Astrocyte of the spinal cord (primary cell): ENCODE results near the gene GPR39.

Experiments used
- DNase-seq: peaks from one replicate; pipeline ENCODE4 v3.0.0; 2011; ENCODE audit warnings: low read depth, low spot score
- H3K4me3 ChIP-seq: 2 replicates; pipeline ENCODE4 v1.5.1; 2011; ENCODE audit warnings: low read depth, mild to moderate bottlenecking, low read length, moderate library complexity
- in situ Hi-C: cut with HindIII; loops from 2 replicates; pipeline ENCODE4 v1.10.0; 2017; ENCODE audit warnings: low sequenced_read_pairs
- TF ChIP-seq, protein P1 (sequence below): IDR thresholded peaks from 2 replicates; pipeline ENCODE4 v1.5.1; 2012; ENCODE audit warnings: low read depth, mild to moderate bottlenecking, low read length, inconsistent platforms

The GPR39 gene

DNA sequence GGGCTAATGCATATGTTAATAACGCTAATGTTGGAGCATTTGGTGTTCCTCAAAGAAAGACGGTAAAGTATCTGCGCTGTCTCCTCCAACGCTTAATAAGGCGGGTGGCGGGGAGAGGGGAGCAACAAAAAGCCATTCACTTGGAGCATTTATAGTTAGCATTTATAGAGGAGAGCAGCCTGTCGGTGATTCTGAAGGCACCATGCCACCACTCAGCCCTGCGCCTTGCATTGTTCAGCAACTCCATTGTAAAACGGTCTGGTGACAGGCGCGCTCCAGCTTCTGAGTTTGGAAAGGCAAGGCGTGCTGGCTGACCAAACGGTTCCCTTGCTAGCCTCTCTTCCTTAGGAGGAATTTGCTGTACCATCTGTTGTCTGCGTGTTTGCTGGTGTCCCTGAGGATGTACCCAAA is 169.5 kb downstream of the GPR39 start:
- H3K4me3 ChIP-seq, result no peak overlapping the region
- in situ Hi-C loops, result no loop called here
- no peak for DNase-seq
- TF ChIP-seq, protein P1, sequence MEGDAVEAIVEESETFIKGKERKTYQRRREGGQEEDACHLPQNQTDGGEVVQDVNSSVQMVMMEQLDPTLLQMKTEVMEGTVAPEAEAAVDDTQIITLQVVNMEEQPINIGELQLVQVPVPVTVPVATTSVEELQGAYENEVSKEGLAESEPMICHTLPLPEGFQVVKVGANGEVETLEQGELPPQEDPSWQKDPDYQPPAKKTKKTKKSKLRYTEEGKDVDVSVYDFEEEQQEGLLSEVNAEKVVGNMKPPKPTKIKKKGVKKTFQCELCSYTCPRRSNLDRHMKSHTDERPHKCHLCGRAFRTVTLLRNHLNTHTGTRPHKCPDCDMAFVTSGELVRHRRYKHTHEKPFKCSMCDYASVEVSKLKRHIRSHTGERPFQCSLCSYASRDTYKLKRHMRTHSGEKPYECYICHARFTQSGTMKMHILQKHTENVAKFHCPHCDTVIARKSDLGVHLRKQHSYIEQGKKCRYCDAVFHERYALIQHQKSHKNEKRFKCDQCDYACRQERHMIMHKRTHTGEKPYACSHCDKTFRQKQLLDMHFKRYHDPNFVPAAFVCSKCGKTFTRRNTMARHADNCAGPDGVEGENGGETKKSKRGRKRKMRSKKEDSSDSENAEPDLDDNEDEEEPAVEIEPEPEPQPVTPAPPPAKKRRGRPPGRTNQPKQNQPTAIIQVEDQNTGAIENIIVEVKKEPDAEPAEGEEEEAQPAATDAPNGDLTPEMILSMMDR, result no peak

DNA sequence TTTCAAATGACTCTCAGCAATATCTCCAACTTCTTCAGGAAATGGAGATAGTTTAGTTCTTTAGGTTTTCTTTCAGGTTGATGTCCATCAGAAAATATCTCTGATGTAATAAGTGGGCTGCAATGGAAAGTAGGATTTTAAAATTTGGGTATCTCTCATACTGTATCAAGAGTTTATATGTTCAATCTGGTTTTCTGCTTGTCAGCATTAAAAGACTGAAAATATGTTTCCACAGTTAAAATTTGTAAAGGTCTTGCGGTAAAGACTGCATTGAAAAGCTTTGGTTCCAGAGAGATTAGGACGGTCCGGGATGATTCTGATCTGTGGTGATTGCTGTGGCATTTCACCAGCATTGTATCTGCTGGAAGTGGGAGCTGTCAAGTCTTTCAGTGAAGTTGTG is 170.2 kb downstream of the GPR39 start:
- TF ChIP-seq, protein P1, result no peak
- no peak overlapping the region for H3K4me3 ChIP-seq
- in situ Hi-C loops, result no loop called here

DNA sequence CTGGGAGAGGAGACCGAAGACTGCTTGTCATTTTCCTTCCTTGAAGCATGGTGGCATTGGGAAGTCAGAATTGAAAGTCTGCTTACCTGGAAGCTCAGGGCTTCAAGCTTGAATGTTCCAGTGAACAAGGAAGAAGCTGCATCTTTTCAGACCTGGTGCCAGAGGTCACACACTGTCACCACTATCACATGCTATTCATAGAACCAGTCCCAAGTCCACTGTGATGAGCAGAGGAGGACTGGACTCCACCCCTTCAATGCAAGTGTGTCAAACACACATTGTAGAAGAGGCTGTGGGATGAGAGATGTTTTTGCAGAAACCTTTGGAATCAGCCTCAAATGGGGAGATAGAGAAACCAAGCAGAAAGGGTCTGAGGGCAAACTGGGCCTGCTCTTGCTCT is 172.0 kb downstream of the GPR39 start:
- in situ Hi-C loops, result no loop called here
- no peak overlapping the region for H3K4me3 ChIP-seq
- no peak for DNase-seq
- TF ChIP-seq, protein P1, result no peak

More for the DNA sequence above, 170.2 kb downstream of the GPR39 start:
- DNase-seq, result no peak

DNA sequence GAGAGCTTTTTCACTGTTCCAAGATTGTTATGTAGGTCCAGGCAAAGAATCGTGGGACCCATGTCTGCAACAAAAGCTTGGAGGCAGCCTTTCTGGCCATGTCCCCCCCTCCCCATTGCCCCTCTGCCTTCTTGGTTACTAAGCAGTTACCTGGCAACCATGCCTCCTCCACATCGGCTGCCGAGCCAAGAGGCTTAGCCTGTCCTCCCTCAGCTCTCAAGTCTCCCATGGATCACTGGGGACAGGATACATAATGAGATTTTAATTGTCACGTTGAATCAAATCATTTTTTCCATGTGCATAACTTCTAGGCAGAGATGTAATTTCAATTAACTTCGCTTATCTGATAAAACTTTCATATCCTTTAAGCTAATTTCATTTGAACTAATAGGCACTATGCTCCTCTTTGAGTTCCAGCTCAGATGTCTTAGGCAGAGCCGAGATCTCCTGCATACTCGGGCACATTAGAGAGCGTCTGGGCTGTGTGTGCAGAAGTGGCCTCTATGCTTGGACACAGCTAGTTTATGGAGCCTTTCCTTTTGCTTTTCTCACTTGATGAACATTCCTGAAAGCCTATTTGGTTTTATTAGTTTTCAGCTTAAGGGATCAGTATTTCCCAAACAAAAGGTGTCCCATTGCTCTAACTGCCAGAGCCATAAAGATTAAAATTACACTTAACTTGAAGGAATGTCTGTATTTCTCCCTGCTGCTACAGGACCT is 172.7 kb downstream of the GPR39 start:
- in situ Hi-C loops, result no loop called here
- TF ChIP-seq, protein P1, result no peak
- DNase-seq, result no peak
- no peak overlapping the region for H3K4me3 ChIP-seq

DNA sequence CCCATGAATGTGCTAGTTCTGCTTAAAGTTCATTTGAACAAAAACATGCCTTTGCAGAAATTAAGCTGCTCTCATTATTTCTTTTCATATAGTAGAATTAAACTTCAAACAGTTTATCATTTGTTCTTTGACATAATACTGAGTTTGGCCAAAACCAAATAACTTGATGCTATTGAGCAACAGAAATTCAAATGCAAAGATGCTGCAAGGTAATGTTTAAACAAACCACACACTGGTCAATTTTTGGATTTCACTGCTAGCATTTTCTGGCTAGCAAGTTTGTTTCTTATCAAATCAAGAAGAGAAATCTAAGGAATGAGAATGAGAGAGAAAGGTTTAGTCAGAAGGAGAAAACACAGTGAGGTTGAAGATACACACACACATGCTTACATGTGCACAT is 173.4 kb downstream of the GPR39 start:
- in situ Hi-C loops, result no loop called here
- TF ChIP-seq, protein P1, result no peak
- no peak overlapping the region for H3K4me3 ChIP-seq
- DNase-seq, result no peak

DNA sequence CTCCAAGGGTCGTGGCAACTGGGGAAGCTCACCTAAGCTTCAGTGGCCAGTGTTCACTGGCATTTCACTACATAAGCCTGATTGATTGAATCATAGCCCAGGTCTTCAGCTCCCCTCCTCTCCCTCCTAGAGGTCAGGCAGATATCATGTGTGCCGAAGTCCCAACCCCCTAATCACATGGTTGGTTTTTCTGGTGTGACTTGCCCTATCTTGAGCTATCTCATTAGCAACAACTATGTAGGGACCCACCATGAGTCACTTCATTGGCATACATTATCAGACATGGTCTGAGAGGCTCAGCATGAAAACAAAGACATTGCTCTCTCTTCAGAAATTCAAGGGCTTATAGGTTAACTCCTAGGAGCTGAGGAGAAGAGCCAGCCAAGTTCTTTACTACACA is 176.6 kb downstream of the GPR39 start:
- peak; percentile 29 for DNase-seq
- TF ChIP-seq, protein P1, result no peak
- H3K4me3 ChIP-seq, result no peak overlapping the region
- in situ Hi-C loops, result no loop called here
